T-helper 1 cell (primary cell): Measurements from ENCODE around the gene HDAC9.
A peak's percentile ranks its signal among the peaks of the same experiment; 100 is the strongest.

Experiments
- DNase-seq, 5 donors: peaks; one replicate each; pipeline ENCODE4 v3.0.0-alpha.2; 2012 to 2020

The HDAC9 gene

GRCh38 chr7:18798088-18798906, 302.7 kb downstream of the HDAC9 start:
- DNase-seq = no peak

DNA sequence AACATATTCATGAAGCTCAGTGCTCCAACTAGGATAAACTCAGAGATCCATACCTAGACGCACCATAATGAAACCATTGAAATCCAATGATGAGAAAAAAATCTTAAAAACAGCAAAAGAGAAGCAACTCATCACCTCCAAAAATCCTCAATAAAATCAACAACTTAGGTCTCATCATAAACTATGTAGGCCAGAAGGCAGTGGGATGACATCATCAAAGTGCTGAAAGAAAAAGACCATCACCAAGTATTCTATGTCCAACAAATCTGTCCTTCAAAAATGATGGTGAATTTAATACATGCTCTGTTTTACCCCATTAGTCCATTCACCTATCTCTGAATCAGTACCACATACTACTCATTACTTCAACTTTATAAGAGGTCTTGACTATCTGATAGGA, 304.4 kb downstream of the HDAC9 start:
- DNase-seq = no peak

DNA sequence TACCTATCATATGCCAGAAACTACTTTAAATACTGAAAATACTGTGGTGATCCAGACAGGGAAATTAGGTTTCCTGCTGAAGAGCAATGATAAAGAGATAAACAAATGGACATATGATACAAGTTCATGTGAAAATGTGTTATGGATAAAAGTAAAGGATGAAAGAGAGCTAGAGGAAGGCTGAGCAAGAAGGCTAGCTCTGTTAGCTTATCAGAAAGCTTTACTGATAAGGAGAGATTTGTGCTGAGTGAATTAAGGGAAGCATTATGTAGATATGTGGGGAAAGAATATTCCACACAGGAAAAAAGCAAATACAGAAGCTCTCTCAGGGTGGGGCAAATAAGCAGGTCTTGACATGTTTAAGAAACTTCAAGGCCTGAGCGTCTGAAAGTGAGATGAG, 308.4 kb downstream of the HDAC9 start:
- DNase-seq = no peak

GRCh38 chr7:18806177-18806576, 310.6 kb downstream of the HDAC9 start:
- DNase-seq = no peak

DNA sequence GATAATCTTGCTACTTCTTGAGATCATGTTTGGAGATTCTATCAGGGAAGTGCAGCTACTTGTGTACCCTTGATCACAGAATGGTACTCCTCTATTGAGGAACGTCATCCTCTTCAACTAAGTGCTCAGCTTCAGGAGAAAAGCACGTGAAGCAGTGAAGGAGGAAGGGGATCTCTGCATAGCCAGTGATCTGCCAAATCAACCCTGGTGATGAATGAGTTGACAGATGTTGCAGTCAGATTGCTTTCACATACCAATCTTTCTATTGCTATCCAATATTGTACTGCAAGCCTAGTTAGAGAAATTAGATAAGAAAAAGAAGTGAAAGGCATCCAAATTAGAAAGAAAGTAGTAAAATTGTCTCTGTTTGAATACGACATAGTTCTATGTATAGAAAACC, 312.5 kb downstream of the HDAC9 start:
- DNase-seq = no peak

GRCh38 chr7:18815261-18815960, 319.9 kb downstream of the HDAC9 start:
- DNase-seq = no peak

DNA sequence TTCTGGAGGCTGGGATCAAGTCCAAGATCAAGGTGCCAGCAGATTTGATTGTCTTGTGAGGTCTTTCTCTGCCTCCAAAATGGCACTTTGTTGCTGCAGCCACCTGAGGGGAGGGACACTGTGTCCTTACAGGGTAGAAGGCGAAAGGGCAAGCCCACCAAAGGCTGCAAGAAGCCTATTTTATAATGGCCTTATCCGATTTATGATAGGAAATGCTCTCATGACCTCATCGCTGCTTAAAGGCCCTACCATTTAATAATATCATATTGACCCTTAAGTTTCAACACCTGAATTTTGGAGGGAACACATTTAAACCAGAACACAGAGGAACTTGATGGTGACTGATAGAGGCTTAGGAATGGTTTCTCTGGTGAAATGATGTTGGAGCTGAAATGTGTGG, 325.4 kb downstream of the HDAC9 start:
- no peak for DNase-seq

- DNase-seq = no peak
Observed at GRCh38 chr7:18821554-18821953, 326.0 kb downstream of the HDAC9 start.

GRCh38 chr7:18824157-18824556, 328.6 kb downstream of the HDAC9 start:
- DNase-seq = no peak

- no peak for DNase-seq
Observed at GRCh38 chr7:18828260-18828993, 332.9 kb downstream of the HDAC9 start.

DNA sequence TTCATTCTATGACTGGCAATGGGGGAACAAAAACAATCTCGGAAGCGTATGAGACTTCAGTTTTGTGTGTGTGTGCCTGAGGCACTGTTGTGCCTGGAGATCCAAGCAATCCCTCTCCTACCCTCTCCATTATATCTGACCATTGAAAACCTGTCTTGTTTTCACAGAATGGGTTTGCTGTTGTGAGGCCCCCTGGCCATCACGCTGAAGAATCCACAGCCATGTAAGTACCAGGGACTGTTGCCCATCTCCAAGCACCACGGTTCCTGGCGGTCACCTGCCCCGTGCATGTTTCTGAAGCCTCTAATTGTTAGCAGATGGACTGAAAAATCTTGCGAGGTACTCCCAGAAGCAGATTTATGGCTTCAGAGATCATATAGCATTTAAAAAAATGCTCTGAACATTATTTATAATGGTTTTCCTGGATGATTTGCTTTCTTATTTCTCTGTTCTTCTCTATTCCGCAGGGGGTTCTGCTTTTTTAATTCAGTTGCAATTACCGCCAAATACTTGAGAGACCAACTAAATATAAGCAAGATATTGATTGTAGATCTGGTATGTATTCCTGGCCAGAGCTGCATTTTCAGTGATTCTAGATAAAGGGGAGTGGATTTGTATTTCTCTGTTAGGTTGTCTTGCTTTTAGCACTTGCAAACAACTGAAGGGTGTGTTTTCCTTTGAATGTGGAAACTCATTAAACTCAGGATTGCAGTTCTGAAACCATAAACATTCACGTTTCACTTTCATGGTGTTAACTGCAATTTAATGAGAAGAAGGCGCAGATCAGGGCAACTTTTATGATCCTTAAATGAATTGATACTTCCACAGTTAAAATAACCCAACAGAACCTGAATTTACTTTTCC, 333.7 kb downstream of the HDAC9 start:
- DNase-seq = no peak

- DNase-seq = no peak
Observed at GRCh38 chr7:18829858-18830285, 334.3 kb downstream of the HDAC9 start.

GRCh38 chr7:18831419-18831818, 335.9 kb downstream of the HDAC9 start:
- DNase-seq = no peak

- DNase-seq = no peak
Observed at GRCh38 chr7:18831943-18832342, 336.4 kb downstream of the HDAC9 start.

GRCh38 chr7:18834577-18834976, 339.0 kb downstream of the HDAC9 start:
- DNase-seq = no peak

GRCh38 chr7:18835001-18835690, 339.6 kb downstream of the HDAC9 start:
- no peak for DNase-seq

DNA sequence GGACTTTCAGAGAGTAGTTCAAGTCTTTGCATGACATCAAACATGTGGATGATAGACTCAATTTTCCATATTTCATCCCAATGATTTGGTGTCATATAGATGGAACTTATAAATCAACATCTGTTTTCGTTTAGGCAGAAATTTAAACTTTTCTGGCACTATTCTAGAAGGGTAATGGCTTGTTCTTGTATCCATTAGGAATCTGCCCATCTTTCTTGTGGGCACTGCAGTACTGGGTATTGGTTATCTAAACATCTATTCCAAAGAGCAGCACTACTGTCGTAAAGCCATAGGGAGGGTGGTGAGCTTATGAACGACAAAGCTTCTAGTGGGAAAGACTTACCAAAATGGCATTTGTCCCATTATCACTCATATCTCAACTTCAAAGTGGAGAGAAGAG, 348.4 kb downstream of the HDAC9 start:
- DNase-seq = no peak

DNA sequence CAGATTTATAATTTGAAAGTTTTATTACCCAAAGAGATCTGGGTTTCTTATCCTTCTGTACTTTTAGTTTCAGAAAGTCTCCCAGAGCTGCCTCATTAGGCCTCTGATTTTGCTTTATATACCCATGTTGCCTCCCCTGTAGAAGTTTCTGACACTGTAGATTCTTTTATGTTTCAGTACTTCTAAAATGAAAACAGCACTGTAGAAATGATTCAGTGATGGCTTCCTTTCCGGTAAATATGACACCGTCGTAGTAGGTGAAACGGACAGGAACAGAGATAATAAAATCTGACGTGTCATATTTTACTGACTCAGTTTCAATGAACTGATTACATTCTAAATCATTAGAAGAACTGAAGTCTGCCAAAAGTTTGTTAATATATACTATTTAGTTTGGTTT, 349.2 kb downstream of the HDAC9 start:
- DNase-seq = peak in 1 of 5 donors; percentile 9

DNA sequence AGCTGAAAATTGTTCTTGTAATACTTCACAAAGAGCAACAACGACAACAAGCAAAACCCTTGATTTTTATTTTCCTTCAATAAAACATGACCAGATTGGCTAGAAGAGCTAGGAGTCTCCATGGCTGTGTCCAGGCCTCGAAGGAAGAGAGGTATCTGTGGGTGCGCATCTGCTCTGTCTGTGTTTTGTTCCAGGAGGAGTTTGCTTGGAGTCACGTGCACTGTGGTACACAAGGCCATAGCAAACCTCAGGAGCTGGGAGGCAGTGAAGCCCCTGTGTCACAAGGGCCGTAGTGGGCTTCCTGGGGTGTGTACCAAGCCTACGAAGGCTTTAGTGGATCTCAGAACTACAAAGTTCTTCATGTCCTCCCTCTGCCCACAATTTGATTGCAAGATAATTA, 350.2 kb downstream of the HDAC9 start:
- DNase-seq = no peak

GRCh38 chr7:18846765-18847215, 351.2 kb downstream of the HDAC9 start:
- DNase-seq = no peak

DNA sequence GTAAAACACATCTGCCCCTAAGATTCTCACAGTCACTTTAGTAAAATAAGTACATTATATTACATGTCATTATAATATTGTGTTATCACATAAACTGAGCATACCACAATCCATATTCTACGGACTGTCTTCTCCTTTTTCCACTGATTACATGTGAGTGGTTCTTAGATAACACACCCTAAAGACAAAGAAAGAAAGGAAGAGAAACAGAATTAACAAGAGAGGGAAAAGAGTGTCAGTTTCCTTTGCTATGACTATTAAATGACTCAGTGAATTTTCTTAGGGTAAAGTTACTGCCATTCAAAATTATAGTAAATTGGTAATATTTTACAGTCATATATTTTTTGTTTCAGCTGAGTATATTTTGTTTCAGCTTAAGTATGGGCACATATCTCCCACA, 353.6 kb downstream of the HDAC9 start:
- DNase-seq = no peak

DNA sequence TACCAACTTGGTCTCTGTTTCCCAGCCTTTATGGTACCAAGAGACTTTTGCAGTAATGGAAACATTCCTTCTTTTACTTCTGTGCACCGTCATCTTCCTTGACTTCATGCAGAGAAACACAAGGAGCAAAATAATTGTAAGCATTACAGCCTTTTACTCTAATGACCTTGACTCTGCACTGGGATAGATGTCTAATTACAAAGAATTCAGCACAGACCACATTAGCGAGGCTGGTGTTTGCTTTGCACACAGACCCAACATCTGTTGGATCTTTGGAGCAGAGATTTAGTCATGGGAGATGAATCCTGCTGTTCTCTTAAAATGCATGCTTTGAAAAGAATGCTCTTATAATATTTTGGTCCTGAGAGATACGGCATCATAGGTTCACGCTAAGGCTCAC, 360.2 kb downstream of the HDAC9 start:
- no peak for DNase-seq
